UCSD-AML1 (cell line): ENCODE measurements around the gene UNC13C.

Experiments
- DNase-seq: peaks from one replicate; lab custom pipeline; 2025; ENCODE audit not compliant: unreplicated experiment; lab: John Stamatoyannopoulos, UW

The UNC13C gene

GRCh38 chr15:54289590-54290136 is 311.4 kb downstream of the UNC13C start:
- no peak for DNase-seq

DNA sequence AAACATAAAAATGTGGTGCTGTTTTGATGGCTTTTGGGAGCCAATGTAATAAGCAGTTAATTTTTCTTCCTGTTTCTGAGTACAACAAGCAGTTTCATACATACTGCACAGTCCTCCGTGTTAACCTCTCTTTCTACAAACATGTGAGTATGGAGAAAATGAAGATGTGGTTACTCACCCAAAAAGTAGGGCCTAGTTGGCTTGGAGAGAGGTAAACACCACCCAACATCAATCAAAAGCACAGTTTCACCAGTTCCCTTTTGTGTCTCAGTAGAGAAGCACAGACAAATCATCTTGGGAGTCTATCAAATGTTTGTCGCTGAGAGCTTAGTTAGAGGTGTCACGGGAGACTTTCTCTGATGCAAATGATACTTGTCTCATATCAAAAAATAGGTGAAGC is 320.2 kb downstream of the UNC13C start:
- no peak for DNase-seq

DNA sequence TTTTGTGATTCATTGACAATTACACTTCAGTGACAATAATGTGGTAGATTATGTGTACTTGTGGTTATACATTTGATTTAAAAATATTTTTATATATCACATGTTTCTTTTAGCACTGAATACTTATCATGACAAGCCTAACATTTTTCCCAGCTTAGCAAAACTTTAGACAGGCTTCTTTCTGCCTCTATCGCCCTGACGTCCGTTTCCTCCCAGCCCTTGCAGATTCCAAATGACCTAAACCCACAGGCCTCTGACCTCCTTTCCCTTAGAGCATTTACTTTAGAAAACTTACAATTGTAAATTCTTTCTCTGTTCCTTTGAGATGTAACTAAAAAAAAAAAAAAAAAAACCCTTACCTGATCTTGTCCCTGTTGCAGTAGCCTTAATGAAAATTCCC is 326.1 kb downstream of the UNC13C start:
- no peak for DNase-seq

- no peak for DNase-seq
These were observed 326.9 kb downstream of the UNC13C start for GRCh38 chr15:54305138-54305537.

DNA sequence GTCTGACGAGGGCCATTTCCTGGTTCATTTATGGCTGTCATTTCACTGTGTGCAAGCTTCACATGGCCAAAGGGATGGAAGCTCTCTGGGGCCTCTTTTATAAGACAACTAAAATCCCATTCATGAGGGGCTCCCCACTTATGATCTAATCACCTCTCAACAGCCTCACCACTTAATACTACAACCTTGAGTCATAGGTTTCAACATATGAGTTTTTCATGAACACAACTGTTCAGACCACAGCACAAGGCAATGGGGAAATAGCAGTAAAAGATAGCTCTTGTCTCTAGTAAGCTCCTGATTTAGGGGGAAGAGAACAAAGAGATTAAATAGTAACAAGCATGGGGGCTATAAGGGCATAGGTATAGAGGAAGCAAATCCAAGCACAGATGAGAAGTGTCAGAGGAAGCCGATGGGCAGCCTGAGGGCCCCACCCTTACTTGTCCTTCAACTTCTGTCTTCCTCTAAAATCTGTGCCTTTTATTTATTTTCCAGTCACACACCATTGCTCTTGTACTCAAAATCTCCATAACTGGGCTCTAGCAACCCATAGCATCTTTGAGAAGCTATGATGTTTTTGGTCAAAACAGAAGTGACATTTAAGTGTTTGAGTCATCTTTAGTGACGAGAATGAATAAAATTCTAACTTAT is 329.1 kb downstream of the UNC13C start:
- DNase-seq: no peak

GRCh38 chr15:54307926-54308325 is 329.7 kb downstream of the UNC13C start:
- DNase-seq: no peak

DNA sequence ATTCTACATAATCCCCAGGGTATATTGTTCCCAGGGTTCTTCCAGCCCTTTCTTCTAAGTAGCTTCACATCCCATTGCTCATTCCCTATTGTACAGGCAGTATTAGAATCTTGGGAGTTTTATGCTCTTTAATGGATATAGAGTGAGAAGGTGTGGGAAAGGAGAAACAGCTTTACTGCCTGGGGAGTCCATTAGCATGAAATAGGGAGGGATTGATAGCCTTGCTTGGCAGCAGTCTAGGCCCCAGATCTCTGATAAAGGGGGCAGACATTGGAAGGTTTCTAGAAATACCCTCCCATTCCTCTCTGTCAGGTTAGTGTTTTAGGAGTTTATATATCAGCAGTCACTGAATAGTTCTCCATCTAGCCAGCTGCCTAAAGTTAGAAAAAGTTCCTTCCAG is 334.3 kb downstream of the UNC13C start:
- no peak for DNase-seq

DNA sequence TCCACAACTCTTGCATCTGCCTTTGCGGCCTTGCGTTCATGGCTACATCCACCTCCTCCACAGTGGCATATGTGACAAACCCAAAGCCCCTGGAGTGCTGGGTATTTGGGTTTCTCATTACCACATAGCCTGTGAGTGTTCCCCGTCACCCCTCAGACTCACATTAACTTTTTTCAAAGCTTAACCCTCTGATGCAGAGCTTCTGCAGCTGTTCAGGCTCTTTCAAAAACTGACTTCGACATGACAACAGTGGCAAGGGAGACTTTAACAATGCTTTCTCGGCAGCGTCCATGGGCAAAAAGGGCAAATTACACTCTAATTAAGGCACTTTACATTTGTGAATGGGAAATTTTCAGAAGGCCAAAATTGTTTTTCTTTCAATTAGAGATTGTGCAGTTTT is 343.2 kb downstream of the UNC13C start:
- DNase-seq: no peak

DNA sequence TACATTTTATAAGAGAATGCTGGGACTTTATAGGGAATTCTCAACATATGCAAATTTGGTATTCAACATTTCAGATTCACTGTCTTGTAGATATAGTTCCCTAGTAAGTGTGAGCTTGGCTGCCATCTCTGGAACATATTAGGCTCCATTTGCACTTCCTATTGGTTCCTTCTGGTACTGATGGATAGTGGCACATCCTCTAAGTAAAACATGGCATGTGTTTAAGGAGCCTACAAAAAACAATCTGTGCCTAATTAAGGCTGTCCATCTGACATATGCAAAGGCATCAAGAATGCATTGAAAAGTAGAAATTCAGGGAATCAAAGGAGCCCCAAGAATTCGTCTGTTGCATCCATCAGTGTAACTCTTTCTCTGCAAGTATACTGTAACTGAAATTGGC is 344.1 kb downstream of the UNC13C start:
- no peak for DNase-seq

DNA sequence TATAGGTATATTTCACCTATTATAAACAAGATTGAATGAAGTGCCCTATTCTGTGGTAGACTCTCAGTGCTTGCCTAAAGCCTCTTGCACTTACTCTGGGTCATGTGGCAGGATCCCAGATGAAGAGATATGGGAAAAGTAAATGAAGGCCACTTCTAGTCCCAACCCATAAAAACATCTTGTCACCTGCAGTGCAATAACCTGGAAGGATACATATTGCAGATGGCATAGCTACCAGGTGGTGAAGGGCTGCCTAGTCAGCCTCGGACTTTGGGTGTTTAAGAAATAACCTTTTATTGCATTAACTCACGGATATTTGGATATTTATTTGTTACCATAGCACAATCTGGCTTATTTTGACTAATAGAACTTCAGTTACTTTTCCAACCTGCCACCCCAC is 367.1 kb downstream of the UNC13C start:
- DNase-seq: no peak

DNA sequence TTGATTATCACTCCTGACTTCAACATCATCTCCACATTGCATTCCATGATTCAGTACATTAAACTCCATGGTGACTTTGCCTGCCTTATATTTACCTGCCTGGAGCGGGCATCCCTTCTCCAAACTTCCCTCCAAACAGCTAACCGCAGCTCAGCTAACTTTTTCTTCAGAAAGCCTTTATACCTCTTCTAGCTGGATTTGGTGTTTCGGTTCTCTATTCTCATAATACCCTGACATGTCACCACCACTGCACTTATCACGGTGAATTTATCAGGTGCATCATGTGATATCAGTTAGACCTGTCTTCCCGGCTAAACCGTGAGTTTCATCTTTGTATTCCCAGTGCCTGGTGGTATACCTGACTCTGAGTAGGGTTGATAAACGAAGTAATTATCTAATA is 367.6 kb downstream of the UNC13C start:
- no peak for DNase-seq

GRCh38 chr15:54347082-54347827 is 369.0 kb downstream of the UNC13C start:
- no peak for DNase-seq

GRCh38 chr15:54353726-54354125 is 375.5 kb downstream of the UNC13C start:
- no peak for DNase-seq

- DNase-seq: no peak
These were observed 376.1 kb downstream of the UNC13C start for GRCh38 chr15:54354341-54354740.

DNA sequence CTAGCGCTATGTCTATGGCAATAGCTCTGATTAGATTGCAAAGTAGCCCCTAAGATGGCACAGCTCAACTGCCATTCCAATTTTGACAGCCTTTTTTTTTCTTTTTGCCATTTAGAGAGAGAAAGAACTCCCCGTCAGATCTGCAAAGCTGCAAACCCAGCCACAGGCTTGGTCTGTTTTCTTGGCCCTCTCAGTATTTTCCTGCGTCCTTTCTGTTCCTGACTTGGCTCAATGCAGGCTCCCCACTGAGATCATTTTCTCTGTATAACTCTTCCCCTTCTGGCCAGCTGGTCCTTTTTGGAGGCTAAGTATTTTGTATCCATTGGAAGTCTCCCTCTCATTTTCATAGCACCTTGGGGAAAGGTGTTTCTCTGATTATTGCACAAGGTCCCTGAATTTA is 386.7 kb downstream of the UNC13C start:
- DNase-seq: no peak

DNA sequence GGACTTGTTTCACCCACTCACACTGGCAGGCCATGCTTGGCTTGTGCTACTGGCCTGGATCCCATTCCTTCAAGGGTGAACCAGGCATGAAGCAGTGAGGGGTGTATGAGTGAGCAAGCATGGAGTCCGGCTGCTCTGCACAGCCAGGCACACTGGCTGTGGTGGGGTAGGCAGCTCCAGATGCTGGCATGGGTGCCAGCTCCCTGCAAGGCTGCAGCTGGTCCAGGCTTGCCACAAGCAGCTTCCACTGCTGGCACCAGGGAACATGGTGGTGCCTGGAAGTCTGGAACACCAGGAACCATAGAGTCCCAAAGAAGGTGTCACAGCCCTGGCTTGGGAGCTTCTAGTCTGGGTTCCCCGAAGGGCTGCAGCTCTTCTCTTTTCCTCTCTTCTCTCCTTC is 395.1 kb downstream of the UNC13C start:
- no peak for DNase-seq

GRCh38 chr15:54374184-54374952 is 396.1 kb downstream of the UNC13C start:
- DNase-seq: no peak

- DNase-seq: no peak
These were observed 409.6 kb downstream of the UNC13C start for GRCh38 chr15:54387799-54388198.

DNA sequence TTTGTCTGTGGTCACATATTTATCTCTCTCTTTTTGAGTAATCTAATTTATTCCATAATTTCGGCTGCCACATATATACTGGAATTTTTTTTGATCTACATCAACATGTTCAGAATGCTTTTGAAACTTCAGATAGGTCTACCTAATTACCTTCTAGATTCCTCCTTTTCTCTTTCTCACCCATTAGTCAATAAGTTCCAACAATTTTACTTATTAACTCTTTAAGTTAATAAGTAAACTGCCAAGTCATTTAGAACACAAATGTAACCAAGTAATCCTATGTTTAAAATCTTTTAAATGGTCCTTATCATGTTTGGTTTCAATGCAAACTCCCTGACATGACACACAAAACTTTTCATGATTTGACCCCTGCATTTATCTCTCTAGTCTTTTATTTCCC is 410.5 kb downstream of the UNC13C start:
- no peak for DNase-seq

DNA sequence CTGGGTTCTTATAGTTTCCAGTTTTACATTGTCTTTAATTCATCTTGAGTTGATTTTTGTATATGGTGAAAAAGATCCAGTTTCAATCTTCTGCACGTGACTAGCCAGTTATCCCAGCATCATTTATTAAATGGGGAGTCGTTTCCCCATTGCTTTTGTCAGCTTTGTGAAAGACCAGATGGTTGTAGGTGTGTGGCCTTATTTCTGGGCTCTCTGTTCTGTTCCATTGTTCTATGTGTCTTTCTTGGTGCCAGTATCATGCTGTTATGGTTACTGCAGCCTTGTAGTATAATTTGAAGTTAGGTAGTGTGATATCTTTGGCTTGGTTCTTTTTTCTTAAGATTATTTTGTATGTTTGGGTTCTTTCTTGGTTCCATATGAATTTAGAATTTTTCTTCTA is 432.2 kb downstream of the UNC13C start:
- no peak for DNase-seq

DNA sequence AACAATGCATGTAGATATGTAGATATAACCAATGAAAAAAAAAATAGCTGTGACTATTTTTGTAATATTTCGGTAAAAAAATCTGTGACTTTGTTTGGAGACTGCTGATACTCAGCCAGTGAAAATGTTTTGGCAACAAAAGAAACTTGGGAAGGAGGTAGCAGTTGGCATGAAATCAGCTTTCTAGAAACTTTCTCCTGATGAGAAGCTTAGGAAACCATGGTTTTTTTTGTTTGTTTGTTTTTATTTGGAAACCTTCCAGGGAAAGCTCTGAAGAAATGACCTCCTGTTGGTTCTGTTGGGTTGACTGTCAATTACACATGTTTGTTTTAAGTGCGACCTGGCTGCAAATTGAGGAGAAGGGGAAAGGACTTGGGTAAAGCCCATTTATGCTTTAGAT is 445.9 kb downstream of the UNC13C start:
- no peak for DNase-seq

GRCh38 chr15:54428596-54428995 is 450.4 kb downstream of the UNC13C start:
- no peak for DNase-seq
